ENCODE data around the gene TMEM50A.
"Not testable (repeated sequence)": the region's sequence is repeated elsewhere in the genome, so short reads cannot be mapped to it uniquely, and the experiment has no call there.

- not testable (repeated sequence) for TF ChIP-seq CTCF, POLR2A (IDR thresholded peaks at IDR 0.05)
Observed at GRCh38 chr1:25362634-25363559, 24.8 kb downstream of the TMEM50A start.

Data from lower leg skin (tissue), 3 donors.